ENCODE results near the gene XXYLT1. TPM values are rescaled to one million over a fixed set of nuclear protein-coding genes. Genes with fewer than 3 reads are reported as not detected.

The XXYLT1 gene, protein sequence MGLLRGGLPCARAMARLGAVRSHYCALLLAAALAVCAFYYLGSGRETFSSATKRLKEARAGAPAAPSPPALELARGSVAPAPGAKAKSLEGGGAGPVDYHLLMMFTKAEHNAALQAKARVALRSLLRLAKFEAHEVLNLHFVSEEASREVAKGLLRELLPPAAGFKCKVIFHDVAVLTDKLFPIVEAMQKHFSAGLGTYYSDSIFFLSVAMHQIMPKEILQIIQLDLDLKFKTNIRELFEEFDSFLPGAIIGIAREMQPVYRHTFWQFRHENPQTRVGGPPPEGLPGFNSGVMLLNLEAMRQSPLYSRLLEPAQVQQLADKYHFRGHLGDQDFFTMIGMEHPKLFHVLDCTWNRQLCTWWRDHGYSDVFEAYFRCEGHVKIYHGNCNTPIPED
- 22.3 TPM for total RNA-seq (ENCODE audit: unreplicated experiment)
- long read RNA-seq, transcript XXYLT1-201 (4 exons, 2,727 nt), result major isoform, 11 of 13 reads
- long read RNA-seq, partial matches to known transcripts, result 0 of 13 reads
- long read RNA-seq, other reads (novel, unspliced or antisense), result 2 of 13 reads

DNA sequence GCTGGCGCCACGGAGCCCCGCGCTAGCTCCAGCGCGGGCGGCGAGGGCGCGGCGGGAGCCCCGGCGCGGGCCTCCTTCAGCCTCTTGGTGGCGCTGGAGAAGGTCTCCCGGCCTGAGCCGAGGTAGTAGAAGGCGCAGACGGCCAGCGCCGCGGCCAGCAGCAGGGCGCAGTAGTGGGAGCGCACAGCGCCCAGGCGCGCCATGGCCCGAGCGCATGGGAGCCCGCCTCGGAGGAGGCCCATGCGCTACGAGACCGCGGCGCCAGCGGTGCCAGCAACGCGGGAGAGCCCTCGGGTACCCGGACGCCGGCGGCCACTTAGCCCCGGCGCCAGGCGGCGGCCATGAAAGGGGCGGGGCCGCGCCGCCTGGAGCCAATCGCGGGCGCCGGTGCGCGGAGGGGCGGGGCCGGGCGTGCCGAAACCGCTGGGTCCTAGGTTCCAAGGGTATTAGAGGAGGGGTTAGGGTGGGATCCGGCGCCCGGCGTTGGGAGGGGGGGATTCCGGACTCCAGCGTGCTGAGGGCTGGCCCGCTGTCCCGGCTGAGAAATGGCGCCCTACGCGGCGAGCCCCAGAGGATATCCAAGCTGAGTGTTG, at the start of gene XXYLT1:
Gene XXYLT1 (minus strand): TSS at position 343 of the 593 bp plus-strand sequence. CDS start 101 bp downstream, at position 242.
- no peaks in the 10 kb centered on the region for H3K36me3 Mint-ChIP-seq (ENCODE audit: unreplicated experiment)
- TF ChIP-seq, protein P1, sequence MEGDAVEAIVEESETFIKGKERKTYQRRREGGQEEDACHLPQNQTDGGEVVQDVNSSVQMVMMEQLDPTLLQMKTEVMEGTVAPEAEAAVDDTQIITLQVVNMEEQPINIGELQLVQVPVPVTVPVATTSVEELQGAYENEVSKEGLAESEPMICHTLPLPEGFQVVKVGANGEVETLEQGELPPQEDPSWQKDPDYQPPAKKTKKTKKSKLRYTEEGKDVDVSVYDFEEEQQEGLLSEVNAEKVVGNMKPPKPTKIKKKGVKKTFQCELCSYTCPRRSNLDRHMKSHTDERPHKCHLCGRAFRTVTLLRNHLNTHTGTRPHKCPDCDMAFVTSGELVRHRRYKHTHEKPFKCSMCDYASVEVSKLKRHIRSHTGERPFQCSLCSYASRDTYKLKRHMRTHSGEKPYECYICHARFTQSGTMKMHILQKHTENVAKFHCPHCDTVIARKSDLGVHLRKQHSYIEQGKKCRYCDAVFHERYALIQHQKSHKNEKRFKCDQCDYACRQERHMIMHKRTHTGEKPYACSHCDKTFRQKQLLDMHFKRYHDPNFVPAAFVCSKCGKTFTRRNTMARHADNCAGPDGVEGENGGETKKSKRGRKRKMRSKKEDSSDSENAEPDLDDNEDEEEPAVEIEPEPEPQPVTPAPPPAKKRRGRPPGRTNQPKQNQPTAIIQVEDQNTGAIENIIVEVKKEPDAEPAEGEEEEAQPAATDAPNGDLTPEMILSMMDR (IDR thresholded peaks at IDR 0.05; ENCODE audit: partially characterized antibody, unreplicated experiment), result no peak

DNA sequence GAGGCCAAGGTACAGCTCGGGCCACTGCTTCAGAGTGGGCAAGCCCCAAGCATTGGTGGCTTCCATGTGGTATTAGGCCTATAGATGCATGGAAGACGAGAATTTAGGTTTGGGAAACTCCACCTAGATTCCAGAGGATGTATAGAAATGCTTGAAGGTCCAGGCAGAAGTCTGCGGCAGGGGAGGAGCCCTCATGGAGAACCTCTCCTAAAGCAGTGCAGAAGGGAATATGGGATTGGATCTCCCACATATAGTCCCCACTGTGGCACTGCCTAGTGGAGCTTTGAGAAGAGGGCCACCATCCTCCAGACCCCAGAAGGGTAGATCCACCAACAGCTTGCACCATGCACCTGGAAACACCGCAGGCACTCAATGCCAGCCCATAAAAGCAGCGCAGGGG, 48.1 kb upstream of the XXYLT1 start:
- TF ChIP-seq, protein P1 (IDR thresholded peaks at IDR 0.05; ENCODE audit: partially characterized antibody, unreplicated experiment), result no peak
- DNase-seq, result no peak
- Mint-ChIP-seq H3K4me1 (ENCODE audit: low read depth, unreplicated experiment) (no peaks in the 10 kb centered on the region), H3K4me3 (ENCODE audit: unreplicated experiment) (no peak overlapping the region), H3K9me3 (ENCODE audit: unreplicated experiment) (peaks cover 7% of the 10 kb centered on the region), H3K27ac (ENCODE audit: unreplicated experiment) (no peak overlapping the region), H3K27me3 (ENCODE audit: unreplicated experiment) (peaks cover 3% of the 10 kb centered on the region), H3K36me3 (ENCODE audit: unreplicated experiment) (peaks cover 27% of the 10 kb centered on the region)

More for the DNA sequence above, at the start of gene XXYLT1:
- H3K4me3 Mint-ChIP-seq (ENCODE audit: unreplicated experiment), result peak within 1 kb of the TSS; percentile 95
- H3K27ac Mint-ChIP-seq (ENCODE audit: unreplicated experiment), result peak within 1 kb of the TSS; percentile 89
- DNase-seq, result peak; percentile 98
- peaks cover 7% of the 10 kb centered on the region for H3K9me3 Mint-ChIP-seq (ENCODE audit: unreplicated experiment)
- H3K27me3 Mint-ChIP-seq (ENCODE audit: unreplicated experiment), result peaks cover 8% of the 10 kb centered on the region
- peaks cover 20% of the 10 kb centered on the region for H3K4me1 Mint-ChIP-seq (ENCODE audit: low read depth, unreplicated experiment)

DNA sequence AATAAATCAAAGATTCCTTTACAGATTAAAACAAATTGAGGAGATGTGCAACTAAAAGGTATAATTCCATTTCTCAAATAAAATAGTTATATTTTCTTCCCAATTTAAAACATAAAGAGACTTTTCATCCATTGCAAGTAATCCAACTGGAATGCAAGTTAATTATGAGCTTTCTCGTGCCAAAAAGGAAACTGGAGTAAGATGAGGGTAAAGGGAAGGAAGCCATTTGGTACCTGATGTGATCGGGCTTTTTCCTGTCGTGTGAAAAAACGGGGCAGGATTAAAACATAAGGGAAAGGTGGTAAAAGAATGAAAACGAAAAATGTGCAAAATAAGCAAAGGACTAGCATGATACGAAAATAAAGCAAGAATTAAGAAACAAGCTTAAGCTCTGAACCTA, 41.8 kb upstream of the XXYLT1 start:
- H3K36me3 Mint-ChIP-seq (ENCODE audit: unreplicated experiment), result peaks cover under 1% of the 10 kb centered on the region
- H3K4me3 Mint-ChIP-seq (ENCODE audit: unreplicated experiment), result no peak overlapping the region
- no peaks in the 10 kb centered on the region for H3K27me3 Mint-ChIP-seq (ENCODE audit: unreplicated experiment)
- H3K4me1 Mint-ChIP-seq (ENCODE audit: low read depth, unreplicated experiment), result no peaks in the 10 kb centered on the region
- no peaks in the 10 kb centered on the region for H3K9me3 Mint-ChIP-seq (ENCODE audit: unreplicated experiment)
- TF ChIP-seq, protein P1 (IDR thresholded peaks at IDR 0.05; ENCODE audit: partially characterized antibody, unreplicated experiment), result no peak
- no peak for DNase-seq
- no peak overlapping the region for H3K27ac Mint-ChIP-seq (ENCODE audit: unreplicated experiment)

DNA sequence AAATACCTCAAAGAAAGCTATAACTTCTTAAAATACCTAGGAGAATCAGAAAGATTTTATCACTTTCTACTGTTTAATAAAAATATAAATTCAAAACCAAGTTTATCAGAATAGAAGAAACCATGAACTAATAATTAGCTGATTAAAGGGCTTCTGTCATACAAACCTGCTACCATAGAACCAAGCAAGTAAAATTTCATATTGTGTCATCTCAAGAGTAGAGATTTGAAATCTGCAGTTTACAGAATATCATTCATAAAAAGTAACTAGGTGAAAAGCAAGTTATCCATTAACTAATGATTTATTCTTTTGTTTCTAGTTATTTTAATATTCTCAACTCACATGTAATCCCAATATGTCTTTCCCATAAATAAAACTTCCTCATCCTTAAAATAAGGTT, 36.8 kb upstream of the XXYLT1 start:
- H3K4me3 Mint-ChIP-seq (ENCODE audit: unreplicated experiment), result no peak overlapping the region
- H3K9me3 Mint-ChIP-seq (ENCODE audit: unreplicated experiment), result no peaks in the 10 kb centered on the region
- H3K4me1 Mint-ChIP-seq (ENCODE audit: low read depth, unreplicated experiment), result no peaks in the 10 kb centered on the region
- TF ChIP-seq, protein P1 (IDR thresholded peaks at IDR 0.05; ENCODE audit: partially characterized antibody, unreplicated experiment), result no peak
- no peak for DNase-seq
- H3K36me3 Mint-ChIP-seq (ENCODE audit: unreplicated experiment), result no peaks in the 10 kb centered on the region
- H3K27me3 Mint-ChIP-seq (ENCODE audit: unreplicated experiment), result no peaks in the 10 kb centered on the region
- no peak overlapping the region for H3K27ac Mint-ChIP-seq (ENCODE audit: unreplicated experiment)

DNA sequence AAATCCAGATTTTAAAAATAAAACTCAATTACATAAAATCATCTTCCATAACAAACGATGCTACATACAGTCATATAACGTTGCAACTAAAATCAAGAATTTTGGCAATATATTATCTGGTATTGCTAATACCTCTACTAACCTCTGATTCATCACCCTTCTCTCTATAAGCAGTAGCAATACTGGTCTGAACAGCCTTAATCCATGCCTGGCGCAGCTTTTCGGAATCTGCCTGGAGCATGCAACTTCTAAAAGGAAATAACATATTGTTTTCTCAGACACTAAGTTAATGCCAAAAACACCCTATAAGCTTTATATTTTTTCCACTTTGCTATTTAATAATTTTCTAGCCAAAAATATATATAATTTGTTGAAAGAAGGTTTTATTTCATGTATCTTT, 35.4 kb upstream of the XXYLT1 start:
- TF ChIP-seq, protein P1 (IDR thresholded peaks at IDR 0.05; ENCODE audit: partially characterized antibody, unreplicated experiment), result no peak
- Mint-ChIP-seq H3K27ac (ENCODE audit: unreplicated experiment) (no peak overlapping the region), H3K9me3 (ENCODE audit: unreplicated experiment) (no peaks in the 10 kb centered on the region), H3K4me3 (ENCODE audit: unreplicated experiment) (no peak overlapping the region), H3K4me1 (ENCODE audit: low read depth, unreplicated experiment) (no peaks in the 10 kb centered on the region), H3K36me3 (ENCODE audit: unreplicated experiment) (no peaks in the 10 kb centered on the region), H3K27me3 (ENCODE audit: unreplicated experiment) (no peaks in the 10 kb centered on the region)
- DNase-seq, result no peak

Measured in glutamatergic neuron (in vitro differentiated cells).